ENCODE data around the gene ONECUT2. TPM values are rescaled to one million over a fixed set of nuclear protein-coding genes. Genes with fewer than 3 reads are reported as not detected.
A peak's percentile ranks its signal among the peaks of the same experiment; 100 is the strongest.

Gene ONECUT2
- total RNA-seq, 1 experiment from 2014 or later: 4.3 TPM

DNA sequence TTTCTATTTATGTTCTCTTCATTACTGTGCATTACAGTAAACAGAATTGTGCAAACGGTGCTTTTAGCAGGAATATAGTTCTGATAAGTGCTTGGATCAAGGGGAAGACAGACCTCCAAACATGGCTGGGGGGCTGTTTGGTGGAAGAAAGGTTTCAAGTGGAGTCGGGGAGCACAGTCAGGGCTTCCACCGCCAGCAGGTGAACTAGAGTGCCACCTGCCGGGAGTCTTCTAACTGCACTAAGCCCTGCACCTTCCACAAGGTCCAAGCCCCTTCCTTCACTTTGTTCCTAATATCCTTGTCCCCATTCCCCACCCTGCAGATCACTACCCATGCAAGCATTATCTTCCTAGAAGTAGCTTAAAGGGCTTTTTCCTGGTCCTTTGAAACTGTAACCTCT lies 11.1 kb downstream of the ONECUT2 start:
- no peaks in the 10 kb centered on the region for H3K4me1 ChIP-seq (ENCODE audit: control insufficient read depth in 1 of 2, insufficient read depth in 2 of 2, low read length in 2 of 2)
- no peaks in the 10 kb centered on the region for H4K20me1 ChIP-seq (ENCODE audit: insufficient read depth)
- intact Hi-C loops (cut with micrococcal nuclease): loop anchor here (1.0 to 2.0 kb wide), 3 partner anchors 657 to 744 kb away; no protein-coding TSS in a partner anchor
- BruUV-seq (replicated peaks): no TSS peak
- H3K9me2 ChIP-seq (ENCODE audit: insufficient read depth): no peaks in the 10 kb centered on the region
- DNase-seq (ENCODE audit: low read depth, low spot score) (no peak), ATAC-seq (peak; percentile 93)
- ChIA-PET CTCF (interaction anchor here (0.9 to 1.0 kb wide), 2 partner anchors 10 to 13 kb away, joined by 3 to 5 read pairs; no protein-coding TSS in a partner anchor), POLR2A (no interaction called here), RAD21 (ENCODE audit: low non-redundant PET in 1 of 2, low total read pairs in 2 of 2, uncharacterized antibody in 2 of 2, unreplicated experiment in 2 of 2) (interaction anchor here in 1 of 2 experiments (0.6 kb wide), 1 partner anchor 175 kb away, joined by 3 read pairs; the partner anchor contains the start of gene NARS1)
- H2AFZ ChIP-seq (ENCODE audit: low read depth, low read length, poor library complexity, severe bottlenecking): no peak overlapping the region
- no peaks in the 10 kb centered on the region for H3K79me2 ChIP-seq (ENCODE audit: insufficient read depth, low read length)
- no peaks in the 10 kb centered on the region for H3K36me3 ChIP-seq (ENCODE audit: control insufficient read depth in 1 of 2, insufficient read depth in 2 of 2, low read length in 2 of 2)
- TF ChIP-seq ATF3 (IDR thresholded peaks at IDR 0.05) (no peak), SP1 (IDR thresholded peaks at IDR 0.05; ENCODE audit: low read depth) (no peak), CTCF (IDR thresholded peaks at IDR 0.05 in 2 of 3, conservative IDR thresholded peaks at IDR 0.05 in 1 of 3; ENCODE audit: borderline replicate concordance in 1 of 3, insufficient read depth in 1 of 3, low read depth in 2 of 3, low read length in 2 of 3) (peak; percentile 38 to 82 (median 81); a peak in 5 of 6 replicates), REST (IDR thresholded peaks at IDR 0.05; ENCODE audit: low read depth) (0 out of 2 replicates have a peak, but pooled peaks have one; percentile 3), ELF1 (IDR thresholded peaks at IDR 0.05; ENCODE audit: borderline replicate concordance, low read depth) (no peak), POLR2A (IDR thresholded peaks at IDR 0.05; ENCODE audit: borderline replicate concordance, extremely low read depth, insufficient read depth, insufficient read length) (no peak), JUND (IDR thresholded peaks at IDR 0.05) (no peak), SIN3A (IDR thresholded peaks at IDR 0.05; ENCODE audit: low read depth) (no peak), EGR1 (IDR thresholded peaks at IDR 0.05; ENCODE audit: low read depth) (no peak), RAD21 (IDR thresholded peaks at IDR 0.05; ENCODE audit: low read depth) (peak; percentile 70)
- no peak overlapping the region for H3K9ac ChIP-seq (ENCODE audit: low read length)
- H3K4me3 ChIP-seq (replicated peaks in 1 of 2; ENCODE audit: low read depth in 1 of 2, low read length in 2 of 2): no peak overlapping the region
- H3K9me3 ChIP-seq (ENCODE audit: control insufficient read depth in 1 of 2, insufficient read depth in 1 of 2, low read depth in 1 of 2, low read length in 2 of 2): no peaks in the 10 kb centered on the region
- no peaks in the 10 kb centered on the region for H3K27me3 ChIP-seq (ENCODE audit: insufficient read depth, low read length)
- H3K27ac ChIP-seq (ENCODE audit: low read depth, low read length): no peak overlapping the region
- no peak overlapping the region for H3K4me2 ChIP-seq (ENCODE audit: low read length)

Measured in HCT116 (cell line).